ENCODE measurements around the gene ACTMAP. TPM values are rescaled to one million over a fixed set of nuclear protein-coding genes. Genes with fewer than 3 reads are reported as not detected.
A peak's percentile ranks its signal among the peaks of the same experiment; 100 is the strongest.

ACTMAP gene
- total and polyA plus RNA-seq, 9 of the 15 experiments (the other 6 are each of a cell fraction or from before 2014, with no cell fraction given) = 1.7 to 16.6 (median 4.9) TPM

GRCh38 chr19:40775632-40776022 lies 25.4 kb upstream of the ACTMAP start (continued):
- TF ChIP-seq EP300 (IDR thresholded peaks at IDR 0.05; ENCODE audit: low read length) (no peak), PATZ1 (CRISPR knock-in tag; IDR thresholded peaks at IDR 0.05; ENCODE audit: borderline replicate concordance) (no peak), STAT5A (IDR thresholded peaks at IDR 0.05; ENCODE audit: borderline replicate concordance, low read length) (no peak), CBFA2T3 (IDR thresholded peaks at IDR 0.05) (no peak), HDAC2 (IDR thresholded peaks at IDR 0.05) (no peak)

- Histone ChIP-seq H3K4me2 (ENCODE audit: insufficient read depth, low read length) (no peak within 1 kb of the TSS), H3K4me3 (no peak within 1 kb of the TSS), H3K9me1 (ENCODE audit: control insufficient read depth, insufficient read depth, low read length) (no peaks in the 10 kb centered on the region), H3K9ac (ENCODE audit: insufficient read depth in 1 of 2, low read depth in 2 of 2, low read length in 2 of 2) (peak within 1 kb of the TSS in 1 of 2 experiments; percentile 73; a peak in 1 of 4 replicates), H3K36me3 (ENCODE audit: control insufficient read depth, insufficient read depth, low read length) (no peaks in the 10 kb centered on the region), H4K20me1 (replicated peaks; ENCODE audit: control insufficient read depth, insufficient read depth, low read length) (no peaks in the 10 kb centered on the region), H3K4me1 (replicated peaks in 1 of 2; ENCODE audit: control insufficient read depth in 2 of 2, insufficient read depth in 2 of 2, low read length in 2 of 2) (peaks cover 12 to 18% of the 10 kb centered on the region in 2 experiments; a peak in 3 of 5 replicates), H3K79me2 (ENCODE audit: control insufficient read depth, insufficient read depth, low read length) (no peaks in the 10 kb centered on the region), H3K27me3 (ENCODE audit: control insufficient read depth in 2 of 2, insufficient read depth in 2 of 2, low read length in 2 of 2) (no peaks in the 10 kb centered on the region), H3K9me3 (replicated peaks; ENCODE audit: control insufficient read depth, insufficient read depth, low read depth, low read length) (no peaks in the 10 kb centered on the region; the same call in 1 of the 2 replicates), H2AFZ (ENCODE audit: low read depth, low read length) (no peak within 1 kb of the TSS), H3K27ac (ENCODE audit: extremely low read depth, low read depth, low read length) (no peak within 1 kb of the TSS)
- ATAC-seq = no peak
- 71% methylated on average over 9 of the region's 9 CpGs for WGBS (ENCODE audit: insufficient coverage, low coverage, missing lambda C conversion rate)
- CTCF ChIA-PET (ENCODE audit: low intra/inter-chr PET ratio) = no interaction called here
- no peak for FAIRE-seq
- BruUV-seq (replicated peaks) = no TSS peak
- 0 out of 2 replicates have a peak, but pooled peaks have one; percentile 23 for TF ChIP-seq ARID4B (CRISPR knock-in tag; IDR thresholded peaks at IDR 0.05)
- TF ChIP-seq BCLAF1 (IDR thresholded peaks at IDR 0.05; ENCODE audit: borderline replicate concordance in 1 of 2, control insufficient read depth in 1 of 2, low read depth in 2 of 2, low read length in 1 of 2) = no peak
- peak; percentile 16 for TF ChIP-seq RBM25 (IDR thresholded peaks at IDR 0.05; ENCODE audit: low read depth, low read length, severe bottlenecking)
- in situ Hi-C loops (cut with MboI) = no loop called here
- intact Hi-C loops (cut with micrococcal nuclease) = no loop called here
- DNase-seq (ENCODE audit: extremely low read depth in 1 of 4, low spot score in 3 of 4) = no peak
- POLR2A ChIA-PET = no interaction called here
Measured at GRCh38 chr19:40774916-40775631, 24.8 kb upstream of the ACTMAP start, which contains the start of gene MIA. MIA (plus strand) TSS chr19:40775521; CDS start chr19:40775543, 22 bp downstream.

Data from K562 (cell line).